ENCODE results near the gene MBD3L4. TPM values are rescaled to one million over a fixed set of nuclear protein-coding genes. Genes with fewer than 3 reads are reported as not detected.

Gene MBD3L4
- total and polyA plus RNA-seq, 2 donors = not detected

GRCh38 chr19:7013678-7014077, 26.3 kb downstream of the MBD3L4 start:
- H3K36me3 ChIP-seq (ENCODE audit: insufficient read depth) = no peaks in the 10 kb centered on the region
- H3K27ac ChIP-seq (ENCODE audit: low read depth) = no peak overlapping the region
- H3K4me3 ChIP-seq (ENCODE audit: low read depth, low read length) = no peak overlapping the region
- no peaks in the 10 kb centered on the region for H3K4me1 ChIP-seq (ENCODE audit: insufficient read depth)
- no peak for DNase-seq (ENCODE audit: extremely low spot score)
- WGBS = 65% methylated on average over 4 of the region's 4 CpGs

- WGBS = 84% methylated on average over 12 of the region's 12 CpGs
- Histone ChIP-seq H3K4me1 (ENCODE audit: insufficient read depth) (no peaks in the 10 kb centered on the region), H3K27ac (ENCODE audit: low read depth) (no peak overlapping the region), H3K36me3 (ENCODE audit: insufficient read depth) (no peaks in the 10 kb centered on the region), H3K4me3 (ENCODE audit: low read depth, low read length) (no peak overlapping the region)
- no peak for DNase-seq (ENCODE audit: extremely low spot score)
Measured at GRCh38 chr19:7010722-7011593, 29.0 kb downstream of the MBD3L4 start.

GRCh38 chr19:7007859-7008258, 32.1 kb downstream of the MBD3L4 start:
- WGBS = 68% methylated on average over 4 of the region's 4 CpGs

GRCh38 chr19:7006135-7006704, 33.8 kb downstream of the MBD3L4 start:
- 81% methylated on average over 11 of the region's 11 CpGs for WGBS

More at GRCh38 chr19:7007859-7008258, 32.1 kb downstream of the MBD3L4 start:
- no peak overlapping the region for H3K27ac ChIP-seq (ENCODE audit: low read depth)
- H3K4me1 ChIP-seq (ENCODE audit: insufficient read depth) = no peaks in the 10 kb centered on the region
- no peak overlapping the region for H3K4me3 ChIP-seq (ENCODE audit: low read depth, low read length)
- no peaks in the 10 kb centered on the region for H3K36me3 ChIP-seq (ENCODE audit: insufficient read depth)
- no peak for DNase-seq (ENCODE audit: extremely low spot score)

GRCh38 chr19:7004313-7004931, 35.6 kb downstream of the MBD3L4 start:
- H3K27ac ChIP-seq (ENCODE audit: low read depth) = no peak overlapping the region
- WGBS = 54% methylated on average over 18 of the region's 18 CpGs
- no peaks in the 10 kb centered on the region for H3K4me1 ChIP-seq (ENCODE audit: insufficient read depth)
- H3K36me3 ChIP-seq (ENCODE audit: insufficient read depth) = no peaks in the 10 kb centered on the region
- no peak for DNase-seq (ENCODE audit: extremely low spot score)
- H3K4me3 ChIP-seq (ENCODE audit: low read depth, low read length) = no peak overlapping the region

More at GRCh38 chr19:7006135-7006704, 33.8 kb downstream of the MBD3L4 start:
- H3K36me3 ChIP-seq (ENCODE audit: insufficient read depth) = no peaks in the 10 kb centered on the region
- DNase-seq (ENCODE audit: extremely low spot score) = no peak
- no peak overlapping the region for H3K4me3 ChIP-seq (ENCODE audit: low read depth, low read length)
- no peaks in the 10 kb centered on the region for H3K4me1 ChIP-seq (ENCODE audit: insufficient read depth)
- H3K27ac ChIP-seq (ENCODE audit: low read depth) = no peak overlapping the region

- DNase-seq (ENCODE audit: extremely low spot score) = no peak
- Histone ChIP-seq H3K36me3 (ENCODE audit: insufficient read depth) (no peaks in the 10 kb centered on the region), H3K4me3 (ENCODE audit: low read depth, low read length) (no peak overlapping the region), H3K4me1 (ENCODE audit: insufficient read depth) (no peaks in the 10 kb centered on the region), H3K27ac (ENCODE audit: low read depth) (no peak overlapping the region)
- WGBS = 70% methylated on average over 1 of the region's 1 CpG
Measured at GRCh38 chr19:7000816-7001215, 39.2 kb downstream of the MBD3L4 start.

- Histone ChIP-seq H3K4me3 (ENCODE audit: low read depth, low read length) (no peak overlapping the region), H3K27ac (ENCODE audit: low read depth) (no peak overlapping the region), H3K36me3 (ENCODE audit: insufficient read depth) (no peaks in the 10 kb centered on the region), H3K4me1 (ENCODE audit: insufficient read depth) (no peaks in the 10 kb centered on the region)
- no peak for DNase-seq (ENCODE audit: extremely low spot score)
- 59% methylated on average over 3 of the region's 3 CpGs for WGBS
Measured at GRCh38 chr19:7000333-7000732, 39.6 kb downstream of the MBD3L4 start.

- 71% methylated on average over 7 of the region's 7 CpGs for WGBS
- Histone ChIP-seq H3K4me1 (ENCODE audit: insufficient read depth) (no peaks in the 10 kb centered on the region), H3K4me3 (ENCODE audit: low read depth, low read length) (no peak overlapping the region), H3K36me3 (ENCODE audit: insufficient read depth) (no peaks in the 10 kb centered on the region), H3K27ac (ENCODE audit: low read depth) (no peak overlapping the region)
- DNase-seq (ENCODE audit: extremely low spot score) = no peak
Measured at GRCh38 chr19:6999933-7000332, 40.0 kb downstream of the MBD3L4 start.

GRCh38 chr19:6997679-6998445, 42.1 kb downstream of the MBD3L4 start:
- Histone ChIP-seq H3K36me3 (ENCODE audit: insufficient read depth) (no peaks in the 10 kb centered on the region), H3K4me3 (ENCODE audit: low read depth, low read length) (no peak overlapping the region), H3K4me1 (ENCODE audit: insufficient read depth) (no peaks in the 10 kb centered on the region), H3K27ac (ENCODE audit: low read depth) (no peak overlapping the region)
- DNase-seq (ENCODE audit: extremely low spot score) = no peak
- 88% methylated on average over 15 of the region's 15 CpGs for WGBS

GRCh38 chr19:6996810-6997209, 43.2 kb downstream of the MBD3L4 start:
- WGBS = 69% methylated on average over 4 of the region's 4 CpGs
- no peaks in the 10 kb centered on the region for H3K4me1 ChIP-seq (ENCODE audit: insufficient read depth)

GRCh38 chr19:6995054-6995453, 44.9 kb downstream of the MBD3L4 start:
- Histone ChIP-seq H3K27ac (ENCODE audit: low read depth) (no peak overlapping the region), H3K4me1 (ENCODE audit: insufficient read depth) (no peaks in the 10 kb centered on the region), H3K36me3 (ENCODE audit: insufficient read depth) (no peaks in the 10 kb centered on the region), H3K4me3 (ENCODE audit: low read depth, low read length) (no peak overlapping the region)
- 53% methylated on average over 1 of the region's 1 CpG for WGBS
- DNase-seq (ENCODE audit: extremely low spot score) = no peak

More at GRCh38 chr19:6996810-6997209, 43.2 kb downstream of the MBD3L4 start:
- Histone ChIP-seq H3K27ac (ENCODE audit: low read depth) (no peak overlapping the region), H3K4me3 (ENCODE audit: low read depth, low read length) (no peak overlapping the region), H3K36me3 (ENCODE audit: insufficient read depth) (no peaks in the 10 kb centered on the region)
- no peak for DNase-seq (ENCODE audit: extremely low spot score)

GRCh38 chr19:6988257-6988656, 51.7 kb downstream of the MBD3L4 start:
- no peak overlapping the region for H3K27ac ChIP-seq (ENCODE audit: low read depth)
- no peak for DNase-seq (ENCODE audit: extremely low spot score)
- WGBS = 50% methylated on average over 3 of the region's 3 CpGs
- H3K36me3 ChIP-seq (ENCODE audit: insufficient read depth) = no peaks in the 10 kb centered on the region
- H3K4me3 ChIP-seq (ENCODE audit: low read depth, low read length) = no peak overlapping the region
- H3K4me1 ChIP-seq (ENCODE audit: insufficient read depth) = no peaks in the 10 kb centered on the region

- Histone ChIP-seq H3K4me1 (ENCODE audit: insufficient read depth) (no peaks in the 10 kb centered on the region), H3K27ac (ENCODE audit: low read depth) (no peak overlapping the region), H3K4me3 (ENCODE audit: low read depth, low read length) (no peak overlapping the region), H3K36me3 (ENCODE audit: insufficient read depth) (no peaks in the 10 kb centered on the region)
- DNase-seq (ENCODE audit: extremely low spot score) = no peak
- 53% methylated on average over 4 of the region's 4 CpGs for WGBS
Measured at GRCh38 chr19:6987850-6988249, 52.1 kb downstream of the MBD3L4 start.
